HepG2 (cell line): Measurements from ENCODE around the gene ACTN1. TPM values are rescaled to one million over a fixed set of nuclear protein-coding genes. Genes with fewer than 3 reads are reported as not detected.

ENCODE experiments used
- ATF2 ChIP-seq: sonication (generic); formaldehyde crosslinking; IDR thresholded peaks from 2 replicates; pipeline ENCODE4 v1.4.0; 2020; ENCODE audit warnings: missing genetic modification reagents
- ATF5 ChIP-seq: sonication (generic); formaldehyde crosslinking; IDR thresholded peaks from 2 replicates; pipeline ENCODE4 v1.4.0; 2020; ENCODE audit warnings: mild to moderate bottlenecking, low read depth, missing genetic modification reagents
- CERS6 ChIP-seq: sonication (generic); formaldehyde crosslinking; IDR thresholded peaks from 2 replicates; pipeline ENCODE4 v1.5.0; 2020; ENCODE audit warnings: missing genetic modification reagents
- HNRNPL ChIP-seq: fragments of 200-400 bp; formaldehyde crosslinking; IDR thresholded peaks from 2 replicates; pipeline ENCODE4 v1.6.1; 2017; ENCODE audit warnings: mild to moderate bottlenecking, low read depth, low read length
- IKZF5 ChIP-seq: IDR thresholded peaks from 2 replicates; pipeline ENCODE4 v1.6.1; 2018; ENCODE audit warnings: missing genetic modification reagents, mild to moderate bottlenecking, missing compliant biosample characterization
- MIER2 ChIP-seq: IDR thresholded peaks from 2 replicates; pipeline ENCODE4 v1.6.1; 2016; ENCODE audit warnings: missing biosample characterization, missing genetic modification reagents
- NFKBIZ ChIP-seq: IDR thresholded peaks from 2 replicates; pipeline ENCODE4 v1.6.1; 2018; ENCODE audit warnings: missing genetic modification reagents, missing compliant biosample characterization
- NFYB ChIP-seq: sonication (generic); formaldehyde crosslinking; IDR thresholded peaks from 2 replicates; pipeline ENCODE4 v1.4.0; 2020; ENCODE audit warnings: missing genetic modification reagents
- NR2C2 ChIP-seq: sonication (generic); formaldehyde crosslinking; IDR thresholded peaks from 2 replicates; pipeline ENCODE4 v1.4.0; 2020; ENCODE audit warnings: missing genetic modification reagents, mild to moderate bottlenecking, moderate library complexity, borderline replicate concordance
- RFXANK ChIP-seq: IDR thresholded peaks from 2 replicates; pipeline ENCODE4 v1.6.1; 2016
- SIX1 ChIP-seq: sonication (generic); formaldehyde crosslinking; IDR thresholded peaks from 2 replicates; pipeline ENCODE4 v1.4.0; 2020; ENCODE audit warnings: missing genetic modification reagents, borderline replicate concordance
- SOX6 ChIP-seq, 2 experiments: fragments of 450-650 bp in 1 of 2; sonication (generic) in 1 of 2; formaldehyde crosslinking in 1 of 2; IDR thresholded peaks; 2 replicates each; pipeline versions ENCODE4 v1.4.0 to v1.6.1; 2017 to 2020; ENCODE audit warnings: antibody characterized with exemption in 1 of 2, mild to moderate bottlenecking in 1 of 2, missing genetic modification reagents in 1 of 2
- SP2 ChIP-seq: sonication (generic); formaldehyde crosslinking; IDR thresholded peaks from 2 replicates; pipeline ENCODE4 v1.5.1; 2020; ENCODE audit warnings: mild to moderate bottlenecking, missing genetic modification reagents
- TARDBP ChIP-seq: sonication (generic); formaldehyde crosslinking; IDR thresholded peaks from 2 replicates; pipeline ENCODE4 v1.8.0; 2022; ENCODE audit warnings: mild to moderate bottlenecking, missing genetic modification reagents
- ZBTB1 ChIP-seq: sonication (generic); formaldehyde crosslinking; IDR thresholded peaks from 2 replicates; pipeline ENCODE4 v1.4.0; 2020; ENCODE audit warnings: missing genetic modification reagents, borderline replicate concordance
- ZKSCAN5 ChIP-seq: sonication (generic); formaldehyde crosslinking; IDR thresholded peaks from 2 replicates; pipeline ENCODE4 v1.5.1; 2020; ENCODE audit warnings: mild to moderate bottlenecking, missing genetic modification reagents
- ZNF253 ChIP-seq: sonication (generic); formaldehyde crosslinking; IDR thresholded peaks from 2 replicates; pipeline ENCODE4 v1.8.0; 2022; ENCODE audit warnings: mild to moderate bottlenecking, missing genetic modification reagents, borderline replicate concordance
- ZNF761 ChIP-seq: sonication (generic); formaldehyde crosslinking; conservative IDR thresholded peaks from 2 replicates; pipeline ENCODE4 v1.4.0; 2020; ENCODE audit warnings: mild to moderate bottlenecking, missing genetic modification reagents
- ZNF839 ChIP-seq: sonication (generic); formaldehyde crosslinking; IDR thresholded peaks from 2 replicates; pipeline ENCODE4 v1.4.0; 2020; ENCODE audit warnings: missing genetic modification reagents, mild to moderate bottlenecking, borderline replicate concordance
- polyA plus RNA-seq, 8 experiments: library from polyadenylated mRNA; depleted of rRNA in 3 of 8; stranded (reverse) in 7 of 8; unstranded in 1 of 8; fragments of >200 nt; fragmentation: Illumina TruSeq in 4 of 8; extraction: Trizol in 4 of 8; gene quantifications; 2 replicates each; pipeline versions ENCODE4 v1.2.1 to v1.2.3, GENCODE V29; 2011 to 2016; ENCODE audit warnings: low read depth in 4 of 8, missing spikeins in 1 of 8, mixed read lengths in 1 of 8; ENCODE audit not compliant: insufficient read depth in 1 of 8
- total RNA-seq, 5 experiments: library from RNA; depleted of rRNA; stranded (reverse); fragments of >200 nt; fragmentation: Illumina TruSeq; extraction: Trizol; gene quantifications; 2 replicates each; pipeline ENCODE4 v1.2.3, GENCODE V29; 2016; ENCODE audit warnings: low read depth in 1 of 5
- TF ChIP-seq, protein P1 (sequence below): sonication (generic); formaldehyde crosslinking; IDR thresholded peaks from 2 replicates; pipeline ENCODE4 v1.4.0; 2020; ENCODE audit warnings: mild to moderate bottlenecking, missing genetic modification reagents

ACTN1 gene
- total and polyA plus RNA-seq, 2 of the 13 experiments (the other 11 are each of a cell fraction or from before 2014, with no cell fraction given): 58.6 to 162 TPM

DNA sequence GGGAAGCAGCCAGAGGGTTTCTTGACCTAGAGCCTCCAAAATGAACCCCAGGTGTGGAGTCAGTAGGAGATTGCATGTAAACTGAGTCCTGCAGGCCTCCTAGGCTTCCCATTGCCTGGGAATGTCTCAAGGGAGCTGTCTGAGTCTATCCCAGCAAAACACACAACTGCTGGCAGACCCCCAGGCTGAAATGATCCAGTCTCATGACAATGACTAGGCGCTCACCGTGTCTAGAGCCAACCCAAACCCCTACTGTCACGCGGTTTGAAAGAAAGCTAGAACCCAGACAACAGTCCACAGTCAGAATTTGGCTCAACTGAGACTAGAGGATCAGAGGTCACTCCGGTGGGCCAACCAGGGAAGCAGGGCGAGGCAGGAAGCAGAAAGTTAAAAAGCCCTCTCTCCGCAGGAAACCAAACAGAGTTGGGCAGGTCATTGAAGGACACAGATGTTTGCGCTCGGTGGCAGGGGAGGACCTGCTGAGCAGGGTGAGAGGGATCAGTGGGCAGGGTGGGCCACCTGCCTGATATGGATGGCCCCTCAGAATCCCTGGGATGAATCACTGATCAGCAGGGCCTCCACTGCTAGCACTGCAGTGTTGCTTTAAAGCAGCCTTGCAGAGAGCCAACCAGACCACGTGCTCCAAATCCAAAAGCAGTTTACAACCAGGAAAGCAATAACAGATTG is 23.8 kb downstream of the ACTN1 start (continued):
- TF ChIP-seq IKZF5 (CRISPR knock-in tag) (peak; percentile 94), NR2C2 (CRISPR knock-in tag) (peak; percentile 87), ZNF839 (CRISPR knock-in tag) (no peak), MIER2 (CRISPR knock-in tag) (peak; percentile 43), SOX6 (IDR thresholded peaks at IDR 0.05) (no peak), SOX6 (CRISPR knock-in tag; IDR thresholded peaks at IDR 0.05) (peak; percentile 88), ATF2 (CRISPR knock-in tag) (peak; percentile 57; the same call in 1 of the 2 replicates), ZNF253 (CRISPR knock-in tag) (no peak), NFKBIZ (CRISPR knock-in tag) (peak; percentile 60; the same call in 1 of the 2 replicates), ZNF761 (CRISPR knock-in tag) (peak; percentile 84; the same call in 1 of the 2 replicates), NFYB (CRISPR knock-in tag) (peak; percentile 59), ATF5 (CRISPR knock-in tag) (no peak), CERS6 (CRISPR knock-in tag) (no peak), ZKSCAN5 (peak; percentile 20; the same call in 1 of the 2 replicates), TARDBP (CRISPR knock-in tag) (peak; percentile 90; the same call in 1 of the 2 replicates), RFXANK (CRISPR knock-in tag) (0 out of 2 replicates have a peak, but pooled peaks have one; percentile 36), HNRNPL (peak; percentile 86), SP2 (CRISPR knock-in tag) (peak; percentile 24; the same call in 1 of the 2 replicates), ZBTB1 (no peak), SIX1 (CRISPR knock-in tag) (no peak)
- TF ChIP-seq, protein P1, sequence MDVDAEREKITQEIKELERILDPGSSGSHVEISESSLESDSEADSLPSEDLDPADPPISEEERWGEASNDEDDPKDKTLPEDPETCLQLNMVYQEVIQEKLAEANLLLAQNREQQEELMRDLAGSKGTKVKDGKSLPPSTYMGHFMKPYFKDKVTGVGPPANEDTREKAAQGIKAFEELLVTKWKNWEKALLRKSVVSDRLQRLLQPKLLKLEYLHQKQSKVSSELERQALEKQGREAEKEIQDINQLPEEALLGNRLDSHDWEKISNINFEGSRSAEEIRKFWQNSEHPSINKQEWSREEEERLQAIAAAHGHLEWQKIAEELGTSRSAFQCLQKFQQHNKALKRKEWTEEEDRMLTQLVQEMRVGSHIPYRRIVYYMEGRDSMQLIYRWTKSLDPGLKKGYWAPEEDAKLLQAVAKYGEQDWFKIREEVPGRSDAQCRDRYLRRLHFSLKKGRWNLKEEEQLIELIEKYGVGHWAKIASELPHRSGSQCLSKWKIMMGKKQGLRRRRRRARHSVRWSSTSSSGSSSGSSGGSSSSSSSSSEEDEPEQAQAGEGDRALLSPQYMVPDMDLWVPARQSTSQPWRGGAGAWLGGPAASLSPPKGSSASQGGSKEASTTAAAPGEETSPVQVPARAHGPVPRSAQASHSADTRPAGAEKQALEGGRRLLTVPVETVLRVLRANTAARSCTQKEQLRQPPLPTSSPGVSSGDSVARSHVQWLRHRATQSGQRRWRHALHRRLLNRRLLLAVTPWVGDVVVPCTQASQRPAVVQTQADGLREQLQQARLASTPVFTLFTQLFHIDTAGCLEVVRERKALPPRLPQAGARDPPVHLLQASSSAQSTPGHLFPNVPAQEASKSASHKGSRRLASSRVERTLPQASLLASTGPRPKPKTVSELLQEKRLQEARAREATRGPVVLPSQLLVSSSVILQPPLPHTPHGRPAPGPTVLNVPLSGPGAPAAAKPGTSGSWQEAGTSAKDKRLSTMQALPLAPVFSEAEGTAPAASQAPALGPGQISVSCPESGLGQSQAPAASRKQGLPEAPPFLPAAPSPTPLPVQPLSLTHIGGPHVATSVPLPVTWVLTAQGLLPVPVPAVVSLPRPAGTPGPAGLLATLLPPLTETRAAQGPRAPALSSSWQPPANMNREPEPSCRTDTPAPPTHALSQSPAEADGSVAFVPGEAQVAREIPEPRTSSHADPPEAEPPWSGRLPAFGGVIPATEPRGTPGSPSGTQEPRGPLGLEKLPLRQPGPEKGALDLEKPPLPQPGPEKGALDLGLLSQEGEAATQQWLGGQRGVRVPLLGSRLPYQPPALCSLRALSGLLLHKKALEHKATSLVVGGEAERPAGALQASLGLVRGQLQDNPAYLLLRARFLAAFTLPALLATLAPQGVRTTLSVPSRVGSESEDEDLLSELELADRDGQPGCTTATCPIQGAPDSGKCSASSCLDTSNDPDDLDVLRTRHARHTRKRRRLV (CRISPR knock-in tag): 0 out of 2 replicates have a peak, but pooled peaks have one; percentile 37
